Inferior parietal cortex (tissue), 1 donor: Measurements from ENCODE around the gene DPM3.
"Not testable (repeated sequence)": the region's sequence is repeated elsewhere in the genome, so short reads cannot be mapped to it uniquely, and the experiment has no call there.

Experiments used
- DNase-seq: peaks from one replicate; pipeline ENCODE4 v3.0.0-alpha.2; 2016; ENCODE audit errors: extremely low spot score

Gene DPM3

GRCh38 chr1:155158991-155159390, 18.7 kb upstream of the DPM3 start:
- DNase-seq: no peak

GRCh38 chr1:155155996-155156643, 15.8 kb upstream of the DPM3 start:
- not testable (repeated sequence) for DNase-seq

DNA sequence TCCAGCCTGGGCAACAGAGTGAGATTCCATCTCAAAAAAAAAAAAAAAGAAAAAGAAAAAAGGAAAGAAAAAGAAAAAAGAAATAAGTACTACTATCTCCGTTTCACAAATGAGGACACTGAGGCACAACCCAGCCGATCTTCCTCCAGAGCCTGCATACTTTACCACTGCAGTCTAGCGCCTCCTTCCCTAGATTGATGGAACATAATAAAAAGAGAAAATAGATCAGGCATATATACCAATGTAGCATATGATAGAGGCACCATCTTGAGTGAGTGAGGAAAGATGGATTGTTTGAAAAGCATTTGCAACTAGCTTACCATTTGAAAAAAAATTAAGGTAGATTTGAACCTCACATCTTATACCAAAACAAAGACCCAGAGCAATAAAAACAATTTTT, 5.2 kb upstream of the DPM3 start:
- DNase-seq: no peak

- no peak for DNase-seq
These were observed 1.4 kb upstream of the DPM3 start for GRCh38 chr1:155141749-155142148.

- DNase-seq: no peak
These were observed 261 bp upstream of the DPM3 start for GRCh38 chr1:155140630-155140953.

DNA sequence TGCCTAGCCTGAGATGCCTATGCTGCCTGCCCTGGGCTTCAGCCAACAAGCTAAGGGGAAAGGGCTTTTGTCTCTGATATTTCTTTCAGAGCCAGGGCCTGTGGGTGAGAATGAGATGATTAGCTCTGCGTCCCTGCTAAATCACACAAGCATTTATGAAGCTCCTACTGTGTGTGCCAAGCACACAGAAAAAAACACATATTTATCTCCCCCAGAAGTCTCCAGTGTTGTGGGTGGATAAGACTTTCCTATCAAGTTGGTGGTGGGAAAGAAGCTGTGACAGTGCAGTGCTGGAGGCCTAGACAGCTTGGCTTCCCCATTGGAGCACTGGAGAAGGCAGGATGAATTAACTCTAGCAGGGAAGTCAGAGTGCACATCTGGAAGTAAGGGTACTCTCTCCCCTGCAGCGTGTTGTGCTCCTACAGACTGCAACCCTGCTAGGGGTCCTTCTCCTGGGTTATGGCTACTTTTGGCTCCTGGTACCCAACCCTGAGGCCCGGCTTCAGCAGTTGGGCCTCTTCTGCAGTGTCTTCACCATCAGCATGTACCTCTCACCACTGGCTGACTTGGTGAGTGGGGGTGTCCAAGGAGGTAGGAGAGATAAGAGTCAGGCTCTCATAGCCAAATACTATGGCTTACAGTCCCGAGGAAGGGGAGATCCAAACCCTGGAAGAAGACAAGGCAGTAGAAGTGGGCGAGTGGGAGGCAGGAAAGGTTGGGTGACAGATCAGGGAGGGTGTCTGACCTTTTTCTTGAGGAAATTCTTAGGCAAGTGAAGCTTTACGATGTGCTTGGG, 3.0 kb downstream of the DPM3 start:
- DNase-seq: no peak

- DNase-seq: no peak
These were observed 3.6 kb downstream of the DPM3 start for GRCh38 chr1:155136748-155137147.

GRCh38 chr1:155135415-155136028, 4.8 kb downstream of the DPM3 start, which contains the start of gene SLC50A1:
Gene SLC50A1 (plus strand): TSS chr1:155135852. CDS start chr1:155135912, 60 bp downstream.
- DNase-seq: peak; percentile 87

DNA sequence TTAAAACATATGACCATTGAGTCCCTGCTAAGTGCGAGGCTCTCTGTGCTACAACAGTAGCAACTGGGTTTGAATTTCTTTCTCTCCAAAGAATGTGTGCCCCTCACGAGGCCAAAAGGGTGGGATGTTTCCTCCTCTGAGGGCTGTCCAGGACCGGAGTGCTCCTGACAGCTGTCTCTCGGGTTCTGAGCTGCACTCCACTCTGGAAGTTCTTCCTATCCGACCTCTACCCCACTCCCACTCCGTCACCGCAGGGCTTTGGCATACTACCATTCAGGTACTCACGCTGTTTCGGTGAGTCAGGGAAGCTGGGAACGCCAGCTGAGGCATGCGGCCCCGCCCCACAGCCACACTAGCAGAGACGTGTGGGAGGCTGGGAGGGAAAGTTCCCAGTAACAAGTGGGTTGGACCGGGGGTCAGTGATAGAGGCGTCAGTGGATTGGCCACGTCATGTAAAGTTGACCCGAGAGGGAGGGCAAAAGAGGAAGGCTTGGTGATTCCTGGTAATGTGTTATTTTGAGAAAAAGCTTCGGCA, 5.4 kb downstream of the DPM3 start:
- DNase-seq: peak; percentile 66

DNA sequence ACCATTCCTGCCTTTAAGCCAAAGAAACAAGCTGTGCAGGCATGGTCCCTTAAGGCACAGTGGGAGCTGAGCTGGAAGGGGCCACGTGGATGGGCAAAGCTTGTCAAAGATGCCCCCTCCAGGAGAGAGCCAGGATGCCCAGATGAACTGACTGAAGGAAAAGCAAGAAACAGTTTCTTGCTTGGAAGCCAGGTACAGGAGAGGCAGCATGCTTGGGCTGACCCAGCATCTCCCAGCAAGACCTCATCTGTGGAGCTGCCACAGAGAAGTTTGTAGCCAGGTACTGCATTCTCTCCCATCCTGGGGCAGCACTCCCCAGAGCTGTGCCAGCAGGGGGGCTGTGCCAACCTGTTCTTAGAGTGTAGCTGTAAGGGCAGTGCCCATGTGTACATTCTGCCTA, 6.0 kb downstream of the DPM3 start:
- no peak for DNase-seq

GRCh38 chr1:155133799-155134281, 6.5 kb downstream of the DPM3 start:
- DNase-seq: no peak

DNA sequence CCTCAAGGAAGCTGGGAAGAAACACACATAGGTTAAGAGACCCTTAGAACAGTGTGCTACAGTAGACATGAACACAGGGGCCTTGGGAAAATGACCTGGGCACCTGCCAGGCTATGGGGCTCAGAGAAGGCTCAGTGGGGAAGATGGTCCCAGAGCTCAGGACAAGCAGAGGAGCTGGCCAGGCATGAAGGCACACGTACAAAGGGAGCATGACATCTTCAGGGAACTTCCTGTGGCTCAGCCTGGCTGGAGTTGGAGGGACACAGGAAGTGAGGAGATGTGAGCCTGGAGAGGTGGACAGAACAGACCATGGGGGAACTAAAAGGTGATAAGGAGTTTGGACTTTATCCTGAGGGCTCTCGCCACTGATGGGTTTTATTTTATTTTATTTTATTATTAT, 8.5 kb downstream of the DPM3 start:
- DNase-seq: no peak

DNA sequence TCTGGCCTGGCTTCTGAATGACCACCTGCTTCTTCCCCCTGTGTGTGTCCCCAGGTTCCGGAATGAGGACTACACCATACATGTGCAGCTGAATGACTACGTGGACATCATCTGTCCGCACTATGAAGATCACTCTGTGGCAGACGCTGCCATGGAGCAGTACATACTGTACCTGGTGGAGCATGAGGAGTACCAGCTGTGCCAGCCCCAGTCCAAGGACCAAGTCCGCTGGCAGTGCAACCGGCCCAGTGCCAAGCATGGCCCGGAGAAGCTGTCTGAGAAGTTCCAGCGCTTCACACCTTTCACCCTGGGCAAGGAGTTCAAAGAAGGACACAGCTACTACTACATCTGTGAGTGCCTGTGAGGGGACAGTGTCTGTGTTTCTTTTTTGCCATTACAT, 9.0 kb downstream of the DPM3 start:
- no peak for DNase-seq

GRCh38 chr1:155130272-155131006, 9.9 kb downstream of the DPM3 start:
- DNase-seq: no peak

GRCh38 chr1:155128755-155129473, 11.4 kb downstream of the DPM3 start:
- no peak for DNase-seq

GRCh38 chr1:155127967-155128754, 12.2 kb downstream of the DPM3 start:
- DNase-seq: no peak

DNA sequence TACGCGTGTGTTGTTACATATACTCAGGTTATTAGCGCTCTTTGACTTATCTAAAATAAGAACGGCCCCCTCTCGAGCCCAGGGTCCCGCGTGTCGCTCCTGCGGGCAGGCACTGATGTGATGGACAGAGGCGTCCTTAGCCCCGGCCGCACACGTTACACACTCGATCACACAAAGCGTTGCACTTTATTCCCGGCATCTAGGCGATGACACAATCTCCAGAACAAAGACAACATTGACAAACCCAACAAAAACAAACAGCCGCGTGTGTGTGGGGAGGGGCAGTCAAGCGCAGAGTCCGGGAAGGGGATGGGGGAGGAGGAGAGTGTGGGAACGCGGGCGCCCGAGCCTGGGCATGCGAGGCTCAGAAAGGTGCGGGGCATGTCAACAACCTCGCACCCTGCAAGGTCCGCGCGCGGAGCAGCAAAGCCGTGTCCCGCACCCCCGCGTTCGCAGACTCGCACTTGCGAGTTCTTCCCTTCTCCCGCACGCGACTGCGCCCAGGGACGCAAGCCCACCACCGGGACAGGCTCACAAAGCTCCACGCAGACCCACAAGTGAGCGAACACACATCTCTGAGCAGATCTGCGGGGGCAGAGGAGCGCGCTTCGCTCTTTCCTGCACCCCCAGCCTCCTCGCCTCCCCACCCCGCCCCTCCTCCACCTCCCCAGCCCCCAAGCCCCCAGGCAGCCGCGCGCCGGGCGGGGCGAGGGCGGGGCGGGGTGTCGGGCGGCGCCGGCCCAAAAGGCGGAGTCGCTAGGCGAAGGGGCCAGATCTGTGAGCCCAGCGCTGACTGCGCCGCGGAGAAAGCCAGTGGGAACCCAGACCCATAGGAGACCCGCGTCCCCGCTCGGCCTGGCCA, 13.0 kb downstream of the DPM3 start, which contains the start of gene EFNA1:
Gene EFNA1, plus strand, starts transcription at position 772 of the 862 bp plus-strand sequence. CDS start 102 bp downstream, outside the sequence.
- peak; percentile 89 for DNase-seq

GRCh38 chr1:155126556-155127104, 13.7 kb downstream of the DPM3 start:
- DNase-seq: no peak
